ENCODE data around the gene C1orf210. TPM values are rescaled to one million over a fixed set of nuclear protein-coding genes. Genes with fewer than 3 reads are reported as not detected.

C1orf210 gene
- total RNA-seq, 2 experiments from 2014 or later: not detected

DNA sequence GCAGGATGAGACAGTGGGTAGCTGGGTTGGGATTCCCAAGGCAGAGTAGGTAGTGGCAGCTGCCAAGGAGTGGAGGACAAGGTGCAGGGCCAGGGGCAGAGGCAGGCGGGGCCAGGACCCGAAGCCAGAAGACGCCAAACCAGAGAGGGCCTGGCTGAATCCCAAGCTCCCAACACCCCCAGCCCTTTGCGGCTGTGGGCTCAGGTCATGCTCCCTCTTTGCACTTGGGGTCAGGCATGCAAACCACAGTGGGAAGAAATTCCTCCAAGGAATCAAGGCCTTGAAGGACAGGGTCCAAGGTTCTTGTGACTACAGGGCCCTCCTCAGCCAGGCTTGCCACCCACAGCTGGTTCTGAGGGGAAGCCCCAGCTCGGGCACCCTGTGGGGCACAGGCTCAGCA, 6.2 kb downstream of the C1orf210 start:
- intact Hi-C loops (cut with micrococcal nuclease): no loop called here
- POLR2A ChIA-PET: no interaction called here

GRCh38 chr1:43277116-43277876, 8.1 kb downstream of the C1orf210 start:
- POLR2A ChIA-PET: no interaction called here

More for the DNA sequence above, 6.2 kb downstream of the C1orf210 start:
- peaks cover 5% of the 10 kb centered on the region for H3K9me3 Mint-ChIP-seq
- no peak overlapping the region for H3K27ac Mint-ChIP-seq
- DNase-seq (no peak), ATAC-seq (no peak)
- peaks cover 10% of the 10 kb centered on the region for H3K4me1 Mint-ChIP-seq (ENCODE audit: low read depth)
- peaks cover 5% of the 10 kb centered on the region for H3K36me3 Mint-ChIP-seq (ENCODE audit: low read depth)
- no peak overlapping the region for H3K4me3 Mint-ChIP-seq
- peaks cover 1% of the 10 kb centered on the region for H3K27me3 Mint-ChIP-seq
- TF ChIP-seq CTCF (IDR thresholded peaks at IDR 0.05): no peak
- CTCF ChIA-PET: interaction anchor here (1.1 kb wide), 1 partner anchor 51 kb away, joined by 3 read pairs; no protein-coding TSS in a partner anchor

DNA sequence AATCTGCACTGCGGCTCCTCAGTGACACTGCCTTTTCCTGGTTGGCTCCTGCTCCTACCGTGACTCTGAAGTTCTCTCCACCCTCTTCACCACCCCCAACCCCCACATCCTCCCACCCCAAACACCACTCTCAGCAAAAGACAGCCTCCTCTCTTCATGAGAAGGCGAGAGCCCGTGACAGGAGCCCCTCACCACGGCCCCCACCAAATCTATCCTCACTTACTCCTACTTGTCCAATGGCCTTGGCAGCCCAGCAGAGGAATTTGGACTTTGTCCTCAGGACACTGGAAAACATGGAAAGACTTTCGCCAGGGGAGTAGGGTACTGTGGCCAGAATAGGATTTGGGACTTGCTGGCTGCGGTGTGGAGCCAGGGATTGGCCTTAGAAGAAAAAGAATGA, 8.7 kb downstream of the C1orf210 start:
- Mint-ChIP-seq H3K36me3 (ENCODE audit: low read depth) (peaks cover 5% of the 10 kb centered on the region), H3K27me3 (peaks cover 4% of the 10 kb centered on the region), H3K27ac (no peak overlapping the region), H3K4me1 (ENCODE audit: low read depth) (peaks cover 11% of the 10 kb centered on the region), H3K9me3 (peaks cover 5% of the 10 kb centered on the region), H3K4me3 (no peak overlapping the region)
- DNase-seq (no peak), ATAC-seq (no peak)
- TF ChIP-seq CTCF (IDR thresholded peaks at IDR 0.05): no peak
- intact Hi-C loops (cut with micrococcal nuclease): no loop called here
- ChIA-PET POLR2A (no interaction called here), CTCF (no interaction called here)

More at GRCh38 chr1:43277116-43277876, 8.1 kb downstream of the C1orf210 start:
- CTCF ChIA-PET: no interaction called here
- Mint-ChIP-seq H3K9me3 (peaks cover 5% of the 10 kb centered on the region), H3K27me3 (peaks cover 1% of the 10 kb centered on the region), H3K36me3 (ENCODE audit: low read depth) (peaks cover 5% of the 10 kb centered on the region), H3K4me3 (no peak overlapping the region), H3K27ac (no peak overlapping the region), H3K4me1 (ENCODE audit: low read depth) (peaks cover 11% of the 10 kb centered on the region)
- intact Hi-C loops (cut with micrococcal nuclease): no loop called here
- DNase-seq (no peak), ATAC-seq (no peak)
- TF ChIP-seq CTCF (IDR thresholded peaks at IDR 0.05): no peak

DNA sequence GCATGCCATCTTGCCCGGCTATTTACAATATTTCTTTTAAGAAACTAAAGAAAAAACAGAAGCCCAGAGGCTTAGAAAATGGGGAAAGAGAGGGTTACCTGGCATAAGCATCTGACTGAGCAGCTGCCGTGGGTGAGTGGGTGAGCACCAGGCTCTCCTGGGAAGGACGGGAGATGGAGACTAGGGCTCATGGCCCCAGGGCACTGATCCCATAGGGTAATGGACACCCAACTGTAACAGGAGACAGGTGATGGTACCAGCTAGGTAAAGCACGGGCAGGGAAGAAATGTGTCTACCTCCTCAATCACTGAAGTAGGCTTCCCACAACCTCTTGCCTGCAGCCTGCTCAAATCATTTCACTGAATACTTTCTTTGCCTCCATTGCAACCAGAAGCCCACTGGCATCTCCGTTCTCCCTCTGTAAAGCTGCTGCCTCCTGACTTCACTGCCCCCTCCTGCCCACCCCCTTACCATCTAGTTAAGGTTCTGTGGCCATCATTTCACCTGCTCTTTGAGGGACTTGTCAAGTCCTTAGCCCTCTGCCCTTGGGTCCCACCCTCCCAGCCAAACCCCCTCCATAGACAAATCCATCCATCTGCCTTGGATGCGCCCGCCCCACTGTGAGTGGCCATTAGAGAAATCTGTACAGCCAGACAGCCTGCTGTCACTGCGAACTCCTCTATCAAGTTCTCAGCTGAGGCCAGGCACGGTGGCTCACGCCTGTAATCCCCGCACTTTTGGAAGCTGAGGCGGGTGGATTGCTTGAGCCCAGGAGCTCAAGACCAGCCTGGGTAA, 9.4 kb downstream of the C1orf210 start:
- Mint-ChIP-seq H3K4me1 (ENCODE audit: low read depth) (peaks cover 15% of the 10 kb centered on the region), H3K27ac (no peak overlapping the region), H3K9me3 (peaks cover 5% of the 10 kb centered on the region), H3K27me3 (peaks cover 6% of the 10 kb centered on the region), H3K36me3 (ENCODE audit: low read depth) (peaks cover 5% of the 10 kb centered on the region), H3K4me3 (no peak overlapping the region)
- DNase-seq (no peak), ATAC-seq (no peak)
- intact Hi-C loops (cut with micrococcal nuclease): no loop called here
- ChIA-PET POLR2A (no interaction called here), CTCF (interaction anchor here (0.5 kb wide), 1 partner anchor 496 kb away, joined by 3 read pairs; no protein-coding TSS in a partner anchor)
- TF ChIP-seq CTCF (IDR thresholded peaks at IDR 0.05): no peak

GRCh38 chr1:43274804-43275180, 10.6 kb downstream of the C1orf210 start:
- Mint-ChIP-seq H3K4me3 (peak overlapping the region; percentile 54), H3K4me1 (ENCODE audit: low read depth) (peaks cover 21% of the 10 kb centered on the region), H3K36me3 (ENCODE audit: low read depth) (peaks cover 5% of the 10 kb centered on the region), H3K9me3 (peaks cover 5% of the 10 kb centered on the region), H3K27me3 (peaks cover 11% of the 10 kb centered on the region), H3K27ac (peak overlapping the region; percentile 94)
- CTCF ChIA-PET: no interaction called here
- POLR2A ChIA-PET: interaction anchor here (0.7 to 1.0 kb wide), 2 partner anchors 116 to 153 kb away, joined by 3 read pairs; no protein-coding TSS in a partner anchor
- intact Hi-C loops (cut with micrococcal nuclease): no loop called here
- DNase-seq: no peak
- no peak for ATAC-seq
- no peak for TF ChIP-seq CTCF (IDR thresholded peaks at IDR 0.05)
